T-helper 17 cell (primary cell): ENCODE measurements around the gene BICD1. TPM values are rescaled to one million over a fixed set of nuclear protein-coding genes. Genes with fewer than 3 reads are reported as not detected.

ENCODE experiments used
- ATAC-seq: fragments of 150-1000 bp; cut with Tn5 transposase; 2 replicates; pipeline ENCODE4 v1.10.0; 2021; ENCODE audit warnings: mild to moderate bottlenecking, moderate library complexity
- DNase-seq, 3 donors: peaks; one replicate each; pipeline versions ENCODE4 v3.0.0 to v3.0.0-alpha.2; 2020 to 2021
- H3K9me3 ChIP-seq: one replicate; pipeline ENCODE4 v1.7.0; 2013; ENCODE audit warnings: low read length, mild to moderate bottlenecking; ENCODE audit not compliant: control insufficient read depth, poor library complexity, severe bottlenecking
- H3K27ac Mint-ChIP-seq: one replicate; pipeline ENCODE4 v1.8.0; 2022; ENCODE audit warnings: mild to moderate bottlenecking, moderate library complexity, mixed read lengths
- H3K27me3 Mint-ChIP-seq: one replicate; pipeline ENCODE4 v1.8.0; 2022; ENCODE audit warnings: mixed read lengths
- H3K36me3 Mint-ChIP-seq: one replicate; pipeline ENCODE4 v1.8.0; 2022; ENCODE audit warnings: low read depth, mixed read lengths
- H3K4me1 Mint-ChIP-seq: one replicate; pipeline ENCODE4 v1.8.0; 2022; ENCODE audit warnings: mild to moderate bottlenecking, mixed read lengths
- H3K4me3 Mint-ChIP-seq: one replicate; pipeline ENCODE4 v1.8.0; 2022; ENCODE audit warnings: mild to moderate bottlenecking, moderate library complexity, mixed read lengths
- total RNA-seq, 4 donors: library from RNA in 2 of 4; stranded (reverse) in 2 of 4; gene quantifications; one replicate each; pipeline ENCODE4 v1.2.3 and lab custom pipeline; 2022 to 2026

Gene BICD1
- 10 to 100 TPM; 10.5 to 15.8 TPM for total RNA-seq
- 8.1 to 8.6 reads per million in 2 donors for total RNA-seq (lab: John Stamatoyannopoulos, UW)

DNA sequence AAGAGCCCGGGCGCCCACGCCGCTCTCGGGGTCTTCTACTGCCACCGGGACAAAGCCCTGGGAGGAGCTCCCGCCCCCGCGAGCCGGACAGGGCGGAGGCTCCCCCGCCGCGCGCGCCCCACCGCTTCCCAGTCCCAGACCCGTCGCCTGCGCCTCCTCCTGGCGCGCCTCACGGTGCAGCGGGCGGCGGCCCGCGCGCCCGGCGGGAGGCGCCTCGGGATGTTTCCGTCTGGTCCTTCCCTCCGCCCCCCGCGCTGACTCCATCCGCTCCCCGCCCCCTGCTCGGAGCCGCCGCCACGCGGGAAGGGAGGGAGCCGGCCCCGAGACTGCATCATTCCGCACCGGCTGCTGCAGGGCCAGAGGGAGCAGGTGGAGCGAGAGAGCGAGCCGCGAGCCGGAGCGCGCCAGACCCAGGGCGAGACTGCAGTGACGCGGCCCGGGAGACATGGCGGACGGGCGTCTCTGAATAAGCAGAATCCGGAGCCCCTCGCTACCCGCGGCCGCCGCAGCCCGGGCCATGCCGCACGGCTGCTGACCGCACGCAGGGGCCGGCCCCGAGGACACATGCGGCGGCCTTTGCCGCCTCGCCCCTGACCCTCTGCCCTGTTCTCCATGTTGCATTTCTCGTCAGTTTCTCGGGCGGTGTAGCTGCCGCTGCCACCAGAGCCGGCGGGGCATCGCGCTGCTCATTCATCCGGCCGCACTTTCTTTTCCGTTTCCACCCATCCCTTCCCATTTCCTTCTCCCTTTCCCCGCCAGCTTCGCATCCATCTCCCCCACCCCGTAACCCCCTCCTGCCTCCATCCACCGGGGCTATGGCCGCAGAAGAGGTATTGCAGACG is at the start of gene BICD1:
Gene BICD1, plus strand, starts transcription at position 331 of the 842 bp plus-strand sequence. Its CDS starts 485 bp downstream, at position 816.
- H3K27me3 Mint-ChIP-seq = no peaks in the 10 kb centered on the region
- peaks cover 29% of the 10 kb centered on the region for H3K4me1 Mint-ChIP-seq
- no peaks in the 10 kb centered on the region for H3K9me3 ChIP-seq
- DNase-seq (peak; percentile 52 to 64 (median 64)), ATAC-seq (peak; percentile 87)
- peaks cover 2% of the 10 kb centered on the region for H3K36me3 Mint-ChIP-seq
- peak within 1 kb of the TSS; percentile 93 for H3K27ac Mint-ChIP-seq
- H3K4me3 Mint-ChIP-seq = peak within 1 kb of the TSS; percentile 98

GRCh38 chr12:32061033-32061432 is 45.6 kb upstream of the BICD1 start:
- Mint-ChIP-seq H3K27ac (no peak overlapping the region), H3K36me3 (peaks cover 2% of the 10 kb centered on the region), H3K4me3 (no peak overlapping the region), H3K4me1 (peaks cover 3% of the 10 kb centered on the region), H3K27me3 (no peaks in the 10 kb centered on the region)
- ATAC-seq = no peak
- no peaks in the 10 kb centered on the region for H3K9me3 ChIP-seq
- DNase-seq = no peak

GRCh38 chr12:32062881-32063280 is 43.8 kb upstream of the BICD1 start:
- H3K4me3 Mint-ChIP-seq = no peak overlapping the region
- no peak for ATAC-seq
- no peak for DNase-seq
- H3K27ac Mint-ChIP-seq = no peak overlapping the region
- peaks cover 5% of the 10 kb centered on the region for H3K36me3 Mint-ChIP-seq
- peaks cover 10% of the 10 kb centered on the region for H3K4me1 Mint-ChIP-seq
- no peaks in the 10 kb centered on the region for H3K9me3 ChIP-seq
- H3K27me3 Mint-ChIP-seq = no peaks in the 10 kb centered on the region

DNA sequence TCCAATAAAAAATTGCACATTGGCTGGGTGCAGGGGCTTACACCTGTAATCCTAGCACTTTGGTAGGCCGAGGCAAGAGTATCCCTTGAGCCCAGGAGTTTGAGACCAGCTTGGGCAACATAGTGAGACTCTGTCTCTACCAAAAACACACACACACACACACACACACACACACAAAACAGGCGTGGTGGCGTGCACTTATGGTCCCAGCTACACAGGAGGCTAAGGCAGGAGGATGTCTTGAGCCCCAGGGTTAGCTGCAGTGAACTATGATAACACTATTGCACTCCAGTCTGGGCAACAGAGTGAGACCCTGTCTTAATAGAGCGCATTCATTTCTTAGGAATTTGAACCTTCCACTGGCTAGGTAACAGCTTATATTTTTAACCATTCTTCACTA is 42.9 kb upstream of the BICD1 start:
- Mint-ChIP-seq H3K27ac (peak overlapping the region; percentile 1), H3K36me3 (peaks cover 5% of the 10 kb centered on the region), H3K27me3 (no peaks in the 10 kb centered on the region), H3K4me3 (no peak overlapping the region), H3K4me1 (peaks cover 10% of the 10 kb centered on the region)
- no peaks in the 10 kb centered on the region for H3K9me3 ChIP-seq
- no peak for DNase-seq
- no peak for ATAC-seq

DNA sequence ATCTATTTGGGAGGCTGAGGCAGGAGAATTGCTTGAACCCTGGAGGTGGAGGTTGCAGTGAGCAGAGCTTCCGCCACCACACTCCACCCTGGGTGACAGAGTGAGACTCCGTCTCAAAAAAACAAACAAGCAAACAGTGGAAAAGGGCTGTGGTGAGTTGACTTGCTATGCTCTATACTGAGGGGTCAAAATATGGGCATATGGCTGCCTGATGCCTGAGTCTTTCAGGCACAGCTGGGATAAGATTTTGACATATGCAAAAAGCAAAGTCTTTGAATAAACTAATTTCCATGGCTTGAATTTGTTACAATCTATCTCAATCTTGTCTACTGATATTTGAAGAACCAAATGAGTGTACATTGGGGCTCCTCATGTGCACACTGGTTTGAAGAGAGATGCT is 40.4 kb upstream of the BICD1 start:
- Mint-ChIP-seq H3K36me3 (peaks cover 4% of the 10 kb centered on the region), H3K4me1 (peaks cover 6% of the 10 kb centered on the region), H3K27me3 (no peaks in the 10 kb centered on the region), H3K4me3 (no peak overlapping the region), H3K27ac (no peak overlapping the region)
- DNase-seq (no peak), ATAC-seq (no peak)
- no peaks in the 10 kb centered on the region for H3K9me3 ChIP-seq

DNA sequence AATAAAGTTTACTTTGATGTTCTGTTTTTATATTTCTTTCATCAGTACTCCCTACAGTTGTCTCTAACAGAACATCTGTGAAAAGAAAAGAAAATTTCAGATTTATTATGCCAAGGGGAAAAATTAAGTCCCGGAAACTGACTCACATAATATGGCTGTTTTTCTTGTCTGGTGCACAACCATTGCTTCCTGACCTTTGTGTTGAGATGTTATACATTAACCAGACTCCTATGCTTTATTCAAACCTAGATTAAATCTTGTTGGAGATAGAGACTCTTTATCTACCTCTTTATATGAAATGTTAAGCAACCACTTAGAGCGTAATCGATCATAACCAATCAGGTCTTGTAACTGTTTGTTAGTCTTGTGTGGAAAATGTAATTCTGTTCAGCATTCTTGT is 37.6 kb upstream of the BICD1 start:
- no peak for ATAC-seq
- no peaks in the 10 kb centered on the region for H3K9me3 ChIP-seq
- no peak for DNase-seq
- H3K4me1 Mint-ChIP-seq = peaks cover 6% of the 10 kb centered on the region
- H3K27me3 Mint-ChIP-seq = no peaks in the 10 kb centered on the region
- H3K36me3 Mint-ChIP-seq = peaks cover 6% of the 10 kb centered on the region
- no peak overlapping the region for H3K4me3 Mint-ChIP-seq
- H3K27ac Mint-ChIP-seq = no peak overlapping the region

- ATAC-seq = no peak
- no peaks in the 10 kb centered on the region for H3K9me3 ChIP-seq
- Mint-ChIP-seq H3K36me3 (peaks cover 6% of the 10 kb centered on the region), H3K27ac (no peak overlapping the region), H3K4me3 (no peak overlapping the region), H3K4me1 (peaks cover 6% of the 10 kb centered on the region), H3K27me3 (no peaks in the 10 kb centered on the region)
- no peak for DNase-seq
These were observed 36.9 kb upstream of the BICD1 start for GRCh38 chr12:32069731-32070130.

GRCh38 chr12:32070370-32070769 is 36.3 kb upstream of the BICD1 start:
- peaks cover 6% of the 10 kb centered on the region for H3K36me3 Mint-ChIP-seq
- no peaks in the 10 kb centered on the region for H3K27me3 Mint-ChIP-seq
- DNase-seq (no peak), ATAC-seq (no peak)
- H3K9me3 ChIP-seq = no peaks in the 10 kb centered on the region
- no peak overlapping the region for H3K27ac Mint-ChIP-seq
- no peak overlapping the region for H3K4me3 Mint-ChIP-seq
- H3K4me1 Mint-ChIP-seq = peaks cover 6% of the 10 kb centered on the region

DNA sequence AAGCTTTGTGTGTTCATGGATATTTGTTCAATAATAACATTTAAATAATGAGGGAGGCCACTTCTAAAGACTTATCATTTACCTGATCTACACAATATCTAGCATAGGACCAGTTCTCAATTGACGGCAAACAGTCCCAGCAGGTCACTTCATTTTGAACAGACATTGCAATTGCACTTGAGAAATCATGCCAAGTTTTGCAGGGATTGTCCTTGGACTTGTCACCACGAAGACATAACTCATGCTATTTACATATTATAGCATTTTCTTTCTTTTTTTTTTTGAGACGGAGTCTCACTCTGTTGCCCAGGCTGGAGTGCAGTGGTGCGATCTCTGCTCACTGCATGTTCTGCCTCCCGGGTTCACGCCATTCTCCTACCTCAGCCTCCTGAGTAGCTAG is 34.5 kb upstream of the BICD1 start:
- no peak for ATAC-seq
- no peaks in the 10 kb centered on the region for H3K9me3 ChIP-seq
- DNase-seq = no peak
- H3K4me1 Mint-ChIP-seq = no peaks in the 10 kb centered on the region
- H3K36me3 Mint-ChIP-seq = peaks cover 3% of the 10 kb centered on the region
- H3K27me3 Mint-ChIP-seq = no peaks in the 10 kb centered on the region
- no peak overlapping the region for H3K27ac Mint-ChIP-seq
- no peak overlapping the region for H3K4me3 Mint-ChIP-seq

DNA sequence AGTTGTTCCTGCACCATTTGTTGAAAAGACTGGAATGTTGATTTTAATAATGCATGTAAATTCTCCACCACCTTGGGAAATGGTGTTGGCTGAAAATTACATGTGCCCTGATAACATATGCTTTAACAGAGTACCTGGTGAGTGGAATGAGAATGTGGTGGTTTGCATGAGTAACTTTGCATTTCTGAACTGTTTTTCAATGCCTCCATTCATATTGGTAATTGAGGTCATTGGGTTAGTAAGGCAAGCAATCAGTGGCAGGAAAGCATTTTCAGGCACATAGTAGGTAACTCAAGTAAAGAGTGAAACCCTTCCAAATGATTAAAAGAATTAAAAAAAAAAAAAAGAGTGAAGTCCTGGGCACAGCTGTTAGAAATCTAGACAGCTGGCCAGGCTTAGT is 32.2 kb upstream of the BICD1 start:
- ATAC-seq = no peak
- no peak overlapping the region for H3K4me3 Mint-ChIP-seq
- no peaks in the 10 kb centered on the region for H3K4me1 Mint-ChIP-seq
- no peak overlapping the region for H3K27ac Mint-ChIP-seq
- no peak for DNase-seq
- no peaks in the 10 kb centered on the region for H3K9me3 ChIP-seq
- no peaks in the 10 kb centered on the region for H3K27me3 Mint-ChIP-seq
- H3K36me3 Mint-ChIP-seq = peaks cover 4% of the 10 kb centered on the region

DNA sequence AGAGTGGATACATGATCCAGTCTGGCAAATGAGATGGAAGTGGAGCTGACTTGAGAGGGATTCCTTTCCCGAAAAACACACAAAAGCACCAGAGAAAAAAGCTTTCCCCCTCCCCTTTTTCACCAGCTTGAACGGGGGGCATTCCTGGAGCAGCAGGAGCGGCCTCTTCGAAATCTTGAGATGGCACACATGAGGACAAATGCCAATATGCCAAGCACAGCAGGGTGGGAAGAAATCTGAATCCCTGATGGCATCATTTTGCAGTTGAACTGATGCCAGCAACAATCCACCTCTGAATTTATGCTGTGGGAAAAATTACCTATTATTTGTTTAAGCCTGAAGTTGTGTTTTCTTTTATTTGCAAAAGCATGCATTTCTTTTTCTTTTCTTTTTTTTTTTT is 29.7 kb upstream of the BICD1 start:
- H3K27me3 Mint-ChIP-seq = no peaks in the 10 kb centered on the region

GRCh38 chr12:32080435-32080834 is 26.2 kb upstream of the BICD1 start:
- H3K9me3 ChIP-seq = no peaks in the 10 kb centered on the region
- no peak for ATAC-seq
- DNase-seq = no peak
- Mint-ChIP-seq H3K27me3 (no peaks in the 10 kb centered on the region), H3K27ac (no peak overlapping the region), H3K4me3 (no peak overlapping the region), H3K36me3 (peaks cover 2% of the 10 kb centered on the region), H3K4me1 (no peaks in the 10 kb centered on the region)

More for the DNA sequence above, 29.7 kb upstream of the BICD1 start:
- H3K36me3 Mint-ChIP-seq = peaks cover 2% of the 10 kb centered on the region
- DNase-seq (no peak), ATAC-seq (no peak)
- H3K27ac Mint-ChIP-seq = no peak overlapping the region
- H3K4me3 Mint-ChIP-seq = no peak overlapping the region
- no peaks in the 10 kb centered on the region for H3K9me3 ChIP-seq
- no peaks in the 10 kb centered on the region for H3K4me1 Mint-ChIP-seq

- DNase-seq (no peak), ATAC-seq (no peak)
- Mint-ChIP-seq H3K4me1 (no peaks in the 10 kb centered on the region), H3K27me3 (no peaks in the 10 kb centered on the region), H3K27ac (no peak overlapping the region), H3K4me3 (no peak overlapping the region), H3K36me3 (no peaks in the 10 kb centered on the region)
- H3K9me3 ChIP-seq = no peaks in the 10 kb centered on the region
These were observed 23.2 kb upstream of the BICD1 start for GRCh38 chr12:32083489-32083888.
